Measurements from ENCODE around the gene DHRS2. TPM values are rescaled to one million over a fixed set of nuclear protein-coding genes. Genes with fewer than 3 reads are reported as not detected.

DHRS2 gene
- total RNA-seq, 4 donors from 2014 or later = 0.12 TPM; not detected in 3

GRCh38 chr14:23623962-23624361 is 12.2 kb upstream of the DHRS2 start:
- Histone ChIP-seq H3K4me1 (no peaks in the 10 kb centered on the region), H3K9me3 (peaks cover 0 to 14% (median 0%) of the 10 kb centered on the region in 3 donors), H3K4me3 (no peak overlapping the region), H3K27ac (no peak overlapping the region), H3K36me3 (no peaks in the 10 kb centered on the region), H3K27me3 (peaks cover 24% of the 10 kb centered on the region)
- no peak for ATAC-seq
- TF ChIP-seq POLR2A (IDR thresholded peaks at IDR 0.05) (no peak), CTCF (IDR thresholded peaks at IDR 0.05) (no peak), EP300 (IDR thresholded peaks at IDR 0.05) (no peak), POLR2AphosphoS5 (IDR thresholded peaks at IDR 0.05) (no peak)

- WGBS, 2 donors (ENCODE audit: low coverage in 1 of 2) = 90 to 94% methylated on average over 3 of the region's 3 CpGs
- ATAC-seq = no peak
- Histone ChIP-seq H3K27me3 (peaks cover 22% of the 10 kb centered on the region), H3K27ac (no peak overlapping the region), H3K9me3 (peaks cover 0 to 14% (median 0%) of the 10 kb centered on the region in 3 donors), H3K36me3 (no peaks in the 10 kb centered on the region), H3K4me3 (no peak overlapping the region), H3K4me1 (no peaks in the 10 kb centered on the region)
- TF ChIP-seq POLR2AphosphoS5 (IDR thresholded peaks at IDR 0.05) (no peak), POLR2A (IDR thresholded peaks at IDR 0.05) (no peak), EP300 (IDR thresholded peaks at IDR 0.05) (no peak), CTCF (IDR thresholded peaks at IDR 0.05) (no peak)
These were observed 11.2 kb upstream of the DHRS2 start for GRCh38 chr14:23624830-23625404.

GRCh38 chr14:23626946-23627345 is 9.2 kb upstream of the DHRS2 start:
- Histone ChIP-seq H3K36me3 (no peaks in the 10 kb centered on the region), H3K9me3 (peaks cover 0 to 14% (median 0%) of the 10 kb centered on the region in 3 donors), H3K4me1 (peaks cover 0 to 4% (median 0%) of the 10 kb centered on the region in 3 donors), H3K4me3 (no peak overlapping the region), H3K27me3 (peaks cover 14% of the 10 kb centered on the region), H3K27ac (no peak overlapping the region)
- ATAC-seq = no peak
- TF ChIP-seq CTCF (IDR thresholded peaks at IDR 0.05) (no peak), POLR2A (IDR thresholded peaks at IDR 0.05) (no peak), POLR2AphosphoS5 (IDR thresholded peaks at IDR 0.05) (no peak), EP300 (IDR thresholded peaks at IDR 0.05) (no peak)

- 79 to 85% methylated on average over 2 to 6 of the region's 6 CpGs for WGBS, 2 donors (ENCODE audit: low coverage in 1 of 2)
- no peak overlapping the region for H3K27ac ChIP-seq
- peaks cover 8% of the 10 kb centered on the region for H3K27me3 ChIP-seq
- no peaks in the 10 kb centered on the region for H3K36me3 ChIP-seq
- H3K4me1 ChIP-seq = peaks cover 0 to 14% (median 0%) of the 10 kb centered on the region in 3 donors
- H3K4me3 ChIP-seq = no peak overlapping the region
- no peak for ATAC-seq
- TF ChIP-seq EP300 (IDR thresholded peaks at IDR 0.05) = no peak
- H3K9me3 ChIP-seq = peaks cover 0 to 14% (median 0%) of the 10 kb centered on the region in 3 donors
These were observed 8.2 kb upstream of the DHRS2 start for GRCh38 chr14:23627961-23628360.

GRCh38 chr14:23629204-23629603 is 7.0 kb upstream of the DHRS2 start:
- Histone ChIP-seq H3K4me3 (no peak overlapping the region), H3K27ac (no peak overlapping the region), H3K9me3 (peaks cover 0 to 10% (median 0%) of the 10 kb centered on the region in 3 donors), H3K27me3 (peaks cover 3% of the 10 kb centered on the region), H3K4me1 (peaks cover 0 to 14% (median 0%) of the 10 kb centered on the region in 3 donors), H3K36me3 (no peaks in the 10 kb centered on the region)
- TF ChIP-seq CTCF (IDR thresholded peaks at IDR 0.05) (no peak), POLR2A (IDR thresholded peaks at IDR 0.05) (no peak), POLR2AphosphoS5 (IDR thresholded peaks at IDR 0.05) (no peak), EP300 (IDR thresholded peaks at IDR 0.05) (no peak)
- ATAC-seq = no peak
- WGBS, 2 donors (ENCODE audit: low coverage in 1 of 2) = 42 to 67% methylated on average over 1 to 2 of the region's 2 CpGs
